HPDE6-E6E7 (cell line): ENCODE measurements around the gene NRG2.

ENCODE experiments used
- DNase-seq: peaks from one replicate; pipeline ENCODE4 v3.0.0; 2011; ENCODE audit warnings: missing footprints; ENCODE audit errors: extremely low spot score

Gene NRG2

GRCh38 chr5:140042643-140043507 is at the start of gene NRG2:
NRG2 (minus strand) TSS chr5:140043299.
- DNase-seq = peak; percentile 54

GRCh38 chr5:140090251-140090650 is 47.2 kb upstream of the NRG2 start:
- DNase-seq = no peak

DNA sequence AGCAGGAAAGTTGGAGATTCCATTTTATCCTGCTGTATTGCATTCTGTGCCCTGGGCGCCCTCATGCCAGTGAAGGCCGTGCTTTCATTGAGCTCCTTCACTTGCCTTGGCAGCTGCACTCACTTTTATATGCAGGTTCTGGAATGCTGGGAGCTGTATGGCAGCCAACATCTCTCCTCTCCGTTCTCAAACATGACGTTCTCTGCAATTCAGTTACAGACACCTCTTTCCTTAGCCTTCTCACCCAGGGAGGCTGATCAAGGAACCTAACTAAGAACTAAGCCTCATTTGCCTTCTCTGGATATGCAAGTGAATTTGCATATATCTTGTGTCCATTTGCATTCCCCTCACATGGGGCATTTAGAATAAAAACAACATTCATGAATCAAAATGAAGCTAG is 41.4 kb upstream of the NRG2 start:
- no peak for DNase-seq

GRCh38 chr5:140083650-140084049 is 40.6 kb upstream of the NRG2 start:
- no peak for DNase-seq

- no peak for DNase-seq
Measured at GRCh38 chr5:140083120-140083519, 40.0 kb upstream of the NRG2 start.

- no peak for DNase-seq
Measured at GRCh38 chr5:140076788-140077187, 33.7 kb upstream of the NRG2 start.

DNA sequence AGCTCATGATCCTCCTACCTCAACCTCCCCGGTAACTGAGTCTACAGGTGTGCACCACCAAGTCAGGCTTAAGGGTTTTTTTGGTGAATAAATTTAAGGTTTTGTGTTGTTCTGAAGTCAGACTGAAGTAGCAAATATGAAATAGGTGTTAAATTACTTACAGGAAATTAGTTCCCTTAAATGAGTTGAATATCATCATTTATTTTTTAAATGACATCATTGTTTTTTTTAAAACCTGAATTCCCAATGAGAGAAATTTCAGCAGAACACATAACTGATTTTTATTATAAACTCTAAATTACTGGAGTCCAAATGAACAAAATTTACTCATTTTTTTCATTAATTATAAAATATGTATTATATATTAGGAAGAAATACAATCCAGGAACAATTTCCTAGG is 33.0 kb upstream of the NRG2 start:
- DNase-seq = no peak

DNA sequence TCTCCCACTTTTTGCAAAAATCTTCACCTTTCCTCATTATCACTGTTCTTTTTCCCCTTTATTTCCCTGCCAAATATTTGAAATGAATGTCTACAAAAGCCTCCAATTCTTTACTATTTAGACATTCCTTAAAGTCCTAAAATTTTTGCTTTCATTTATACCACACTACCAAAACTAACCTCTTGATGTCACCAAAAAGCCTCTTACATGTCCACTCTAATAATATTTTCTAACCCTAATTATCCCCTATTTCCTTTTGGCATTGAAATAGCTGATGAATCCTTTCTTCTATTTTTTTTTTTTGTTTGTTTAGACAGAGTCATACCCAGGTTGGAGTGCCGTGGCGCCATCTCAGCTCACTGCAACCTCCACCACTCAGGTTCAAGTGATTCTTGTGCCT is 32.3 kb upstream of the NRG2 start:
- no peak for DNase-seq

GRCh38 chr5:140073296-140073695 is 30.2 kb upstream of the NRG2 start:
- DNase-seq = no peak

DNA sequence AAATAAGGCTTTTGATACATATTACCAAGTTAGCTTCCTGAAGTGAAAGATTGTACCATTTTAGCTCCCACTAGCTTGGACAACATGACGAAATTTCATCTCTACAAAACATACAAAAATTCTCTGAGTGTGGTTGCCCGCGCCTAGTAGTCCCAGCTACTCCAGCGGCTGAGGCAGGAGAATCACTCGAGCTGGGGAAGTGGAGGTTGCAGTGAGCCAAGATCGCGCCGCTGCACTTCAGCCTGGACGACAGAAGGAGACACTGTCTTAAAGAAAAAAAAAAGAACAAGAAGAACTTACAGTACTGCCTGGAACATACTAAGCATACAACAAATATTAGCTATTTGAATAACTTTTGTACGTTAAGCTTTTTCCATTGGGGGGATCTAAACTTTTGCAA is 29.7 kb upstream of the NRG2 start:
- DNase-seq = no peak

- DNase-seq = no peak
Measured at GRCh38 chr5:140060816-140061215, 17.7 kb upstream of the NRG2 start.

- no peak for DNase-seq
Measured at GRCh38 chr5:140058212-140058932, 15.3 kb upstream of the NRG2 start.

GRCh38 chr5:140056880-140057279 is 13.8 kb upstream of the NRG2 start:
- no peak for DNase-seq

GRCh38 chr5:140055152-140055551 is 12.1 kb upstream of the NRG2 start:
- DNase-seq = no peak

GRCh38 chr5:140054086-140054689 is 11.1 kb upstream of the NRG2 start:
- DNase-seq = no peak

GRCh38 chr5:140051950-140052349 is 8.9 kb upstream of the NRG2 start:
- DNase-seq = no peak

- no peak for DNase-seq
Measured at GRCh38 chr5:140049713-140050112, 6.6 kb upstream of the NRG2 start.

GRCh38 chr5:140049205-140049604 is 6.1 kb upstream of the NRG2 start:
- no peak for DNase-seq

DNA sequence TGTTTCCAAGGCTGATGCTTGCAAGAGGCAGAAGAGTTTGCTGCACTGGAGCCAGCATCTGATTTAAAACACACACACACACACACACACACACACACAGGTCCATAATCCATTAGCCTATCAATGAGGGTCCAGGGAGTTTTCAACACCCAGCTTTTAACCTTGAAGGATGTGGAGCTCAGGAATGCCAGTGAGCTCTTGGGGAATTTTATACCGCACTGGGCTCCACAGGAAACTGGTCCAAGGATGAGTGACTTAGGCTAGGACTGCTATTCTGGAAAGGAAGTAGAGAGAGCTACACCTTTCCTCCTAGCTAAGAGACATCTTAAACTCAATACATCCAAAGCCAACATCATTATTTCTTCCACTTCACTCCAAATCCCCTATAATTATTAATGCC is 942 bp upstream of the NRG2 start:
- DNase-seq = no peak

DNA sequence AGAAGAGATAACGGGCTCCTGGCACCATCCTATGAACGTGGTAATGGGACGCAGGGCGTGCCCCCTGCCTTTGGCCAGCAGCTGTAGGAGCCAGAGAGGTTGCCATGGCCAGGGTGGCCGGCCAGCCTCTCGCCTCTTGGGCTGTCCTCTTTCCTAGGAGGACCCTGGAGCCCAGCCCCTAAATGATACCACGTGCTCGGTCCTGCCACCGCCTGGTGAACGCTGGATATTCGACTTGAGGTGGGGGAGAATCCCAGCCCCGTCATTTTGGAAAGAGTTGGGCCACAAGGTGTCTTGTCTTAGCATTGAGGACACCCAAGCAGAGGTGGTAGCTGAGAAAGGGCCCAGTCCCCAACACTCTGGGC is 391 bp upstream of the NRG2 start:
- no peak for DNase-seq

DNA sequence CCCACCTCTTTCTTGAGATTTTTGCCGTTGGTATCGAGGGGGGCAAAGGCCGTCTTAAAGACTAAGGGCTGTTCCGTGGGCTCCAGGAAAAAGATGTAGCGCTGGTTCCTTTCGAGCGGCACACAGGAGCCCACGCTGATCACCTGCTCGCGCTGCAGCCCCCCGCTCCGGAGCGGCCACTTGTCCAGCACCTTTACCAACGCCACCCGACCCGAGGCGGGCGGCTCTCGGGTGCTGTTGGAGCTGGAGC is 781 bp downstream of the NRG2 start:
- no peak for DNase-seq

- DNase-seq = peak; percentile 53
Measured at GRCh38 chr5:140041492-140042392, 1.4 kb downstream of the NRG2 start.
